Astrocyte of the hippocampus (primary cell): ENCODE results near the gene ASCC3.
A peak's percentile ranks its signal among the peaks of the same experiment; 100 is the strongest.
"Not testable (repeated sequence)": the region's sequence is repeated elsewhere in the genome, so short reads cannot be mapped to it uniquely, and the experiment has no call there.

Source experiments
- DNase-seq: peaks from one replicate; pipeline ENCODE4 v3.0.0; 2011; ENCODE audit warnings: low read depth, low spot score

ASCC3 gene

GRCh38 chr6:100889351-100889750 lies 8.2 kb upstream of the ASCC3 start:
- DNase-seq: no peak

GRCh38 chr6:100886076-100886475 lies 4.9 kb upstream of the ASCC3 start:
- peak; percentile 89 for DNase-seq

- no peak for DNase-seq
These were observed 2.2 kb upstream of the ASCC3 start for GRCh38 chr6:100883347-100883746.

GRCh38 chr6:100881707-100882040 lies 545 bp upstream of the ASCC3 start:
- DNase-seq: no peak

GRCh38 chr6:100880149-100880852 lies 828 bp downstream of the ASCC3 start:
- peak; percentile 34 for DNase-seq

- DNase-seq: no peak
These were observed 1.8 kb downstream of the ASCC3 start for GRCh38 chr6:100879317-100879716.

DNA sequence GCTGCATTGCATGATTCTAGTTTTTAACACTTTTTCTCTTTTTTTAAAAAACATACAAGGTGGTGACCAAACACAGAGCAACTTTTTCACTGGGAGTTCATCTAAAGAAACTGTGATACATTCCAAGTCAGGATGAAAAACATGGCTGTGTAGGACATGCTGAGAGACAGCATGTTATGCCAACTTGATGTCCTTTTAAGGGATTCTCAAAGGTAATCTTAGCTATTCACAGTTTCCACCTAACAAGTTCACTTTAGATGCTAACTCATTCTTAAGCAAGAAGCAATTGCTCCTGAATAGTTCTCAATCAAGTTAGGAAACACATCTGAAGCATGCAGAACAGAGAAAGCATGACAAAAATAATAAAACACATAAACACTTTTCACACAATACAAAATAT lies 3.3 kb downstream of the ASCC3 start:
- peak; percentile 13 for DNase-seq

- no peak for DNase-seq
These were observed 4.9 kb downstream of the ASCC3 start for GRCh38 chr6:100876251-100876650.

- DNase-seq: no peak
These were observed 15.6 kb downstream of the ASCC3 start for GRCh38 chr6:100865525-100865924.

- DNase-seq: no peak
These were observed 19.1 kb downstream of the ASCC3 start for GRCh38 chr6:100862063-100862462.

DNA sequence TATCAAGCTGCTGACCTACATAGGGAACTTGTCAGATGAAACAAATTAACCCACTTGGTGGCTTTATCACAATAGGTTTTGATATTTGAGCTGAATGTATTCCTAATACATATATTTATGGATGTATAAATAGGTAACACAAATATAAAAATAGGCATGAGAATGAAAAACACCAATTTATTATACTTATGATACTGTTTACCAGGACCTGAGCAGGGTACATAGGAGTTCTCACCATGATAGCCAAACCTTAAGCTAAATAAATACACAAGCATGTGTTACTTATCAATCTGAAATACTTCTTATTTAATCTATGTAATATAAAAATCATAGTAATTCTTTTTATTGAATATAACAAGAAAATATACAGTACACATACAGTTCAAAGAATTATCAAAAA lies 25.0 kb downstream of the ASCC3 start:
- DNase-seq: no peak

DNA sequence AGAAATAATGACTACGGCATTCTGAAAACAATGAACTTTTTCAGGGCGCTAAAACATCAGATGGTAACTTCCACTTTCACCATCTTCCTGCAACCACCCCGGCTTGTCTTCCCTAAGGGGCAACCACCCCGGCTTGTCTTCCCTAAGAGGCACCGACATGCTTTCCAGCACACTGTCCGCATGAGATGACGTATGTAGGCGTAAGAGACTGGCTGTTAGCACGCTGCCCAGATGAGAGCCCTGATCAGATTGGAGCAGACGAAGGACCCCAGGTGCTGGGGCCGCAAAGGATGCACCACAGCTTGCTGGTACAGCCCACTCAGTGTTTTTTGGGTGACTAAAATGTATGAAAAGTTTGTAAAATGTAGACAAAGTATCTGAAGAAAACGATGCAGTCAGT lies 29.3 kb downstream of the ASCC3 start:
- no peak for DNase-seq

DNA sequence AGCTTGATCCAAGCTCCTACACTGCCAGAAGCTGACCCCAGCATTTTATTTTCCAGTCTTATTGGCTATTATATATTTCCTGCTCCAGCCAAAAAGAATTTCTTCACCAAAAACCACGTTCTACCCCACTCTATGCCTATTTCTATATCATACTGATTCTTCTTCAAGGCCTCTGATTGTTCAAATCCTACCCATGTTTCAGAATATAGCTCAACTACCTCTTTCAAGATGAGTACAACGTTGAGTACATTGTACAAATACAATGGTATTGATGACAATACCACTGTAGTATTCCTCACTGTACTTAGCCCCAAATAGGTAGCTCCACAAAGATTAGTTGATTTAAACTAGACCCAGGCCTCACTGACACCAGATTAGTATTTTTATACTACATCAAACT lies 31.0 kb downstream of the ASCC3 start:
- no peak for DNase-seq

DNA sequence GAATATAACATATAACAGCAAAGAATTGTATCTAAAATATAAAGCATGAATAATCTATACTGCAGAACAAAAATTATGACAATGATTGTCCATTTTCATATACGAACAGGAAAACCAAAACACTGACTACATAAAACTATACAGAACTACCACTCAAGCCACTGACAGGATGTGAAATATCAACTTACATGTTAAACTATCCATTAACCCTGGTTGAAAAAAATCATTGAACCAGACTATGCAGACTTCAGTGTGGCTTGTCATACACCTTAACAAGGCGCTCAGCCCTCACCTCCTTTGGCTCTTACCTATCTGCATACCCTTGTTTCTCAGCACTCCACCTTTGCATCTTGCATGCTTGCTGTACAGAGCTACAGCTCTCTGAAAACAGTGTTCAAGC lies 34.9 kb downstream of the ASCC3 start:
- peak; percentile 0 for DNase-seq

DNA sequence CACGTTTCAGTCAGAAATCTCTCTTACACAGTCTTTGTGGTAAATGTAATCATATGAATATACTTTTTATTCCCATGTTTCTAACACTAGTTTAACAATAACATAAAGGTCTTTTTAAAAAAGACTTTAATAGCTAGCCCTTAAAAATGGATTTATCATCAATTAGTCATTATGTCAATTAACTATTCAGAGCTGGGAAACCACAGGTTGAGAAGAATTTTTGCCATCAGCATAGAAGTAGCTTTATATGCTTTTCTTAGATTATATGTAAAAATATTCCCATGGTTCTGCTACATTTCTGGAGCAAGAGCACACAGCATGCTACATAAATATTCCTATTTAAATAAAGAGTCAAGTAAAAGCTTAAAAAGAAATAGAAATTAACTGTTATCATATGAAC lies 35.5 kb downstream of the ASCC3 start:
- no peak for DNase-seq

DNA sequence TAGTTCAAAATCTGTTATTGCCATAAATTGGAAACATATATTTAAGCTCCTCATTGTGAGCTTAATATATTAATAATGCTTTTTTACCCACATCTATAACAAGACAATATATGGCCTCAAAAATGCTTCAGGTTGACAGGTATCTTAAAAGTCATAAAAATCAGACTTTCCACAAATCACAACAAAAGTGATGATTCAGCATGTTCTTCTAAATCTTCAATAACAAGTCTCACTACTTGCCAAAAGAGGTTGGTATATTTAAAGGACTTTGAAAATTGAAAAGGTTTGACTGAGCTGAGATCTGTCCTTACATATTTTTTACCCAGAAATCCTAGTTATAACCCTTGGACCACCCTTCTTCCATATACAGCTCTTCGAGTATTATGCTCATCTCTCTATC lies 41.7 kb downstream of the ASCC3 start:
- DNase-seq: no peak

DNA sequence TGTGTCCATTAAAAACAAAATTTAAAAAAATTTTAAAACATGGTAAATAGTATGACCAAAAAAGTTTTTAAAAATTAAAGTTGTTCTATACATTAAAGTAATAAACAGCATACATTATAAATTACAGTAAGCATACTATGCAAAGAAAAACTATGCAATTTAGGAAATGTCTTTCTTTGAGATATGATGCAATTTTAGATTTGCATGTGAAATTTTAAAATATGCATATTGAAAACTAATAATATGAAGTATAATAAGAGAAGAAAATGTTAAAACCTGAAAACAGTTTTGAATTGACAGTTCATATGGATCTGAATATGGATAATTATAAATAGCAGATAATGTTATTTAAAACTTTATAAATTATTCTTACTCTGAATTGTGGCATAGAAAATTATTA lies 43.1 kb downstream of the ASCC3 start:
- no peak for DNase-seq

GRCh38 chr6:100833972-100834574 lies 47.1 kb downstream of the ASCC3 start:
- DNase-seq: no peak

DNA sequence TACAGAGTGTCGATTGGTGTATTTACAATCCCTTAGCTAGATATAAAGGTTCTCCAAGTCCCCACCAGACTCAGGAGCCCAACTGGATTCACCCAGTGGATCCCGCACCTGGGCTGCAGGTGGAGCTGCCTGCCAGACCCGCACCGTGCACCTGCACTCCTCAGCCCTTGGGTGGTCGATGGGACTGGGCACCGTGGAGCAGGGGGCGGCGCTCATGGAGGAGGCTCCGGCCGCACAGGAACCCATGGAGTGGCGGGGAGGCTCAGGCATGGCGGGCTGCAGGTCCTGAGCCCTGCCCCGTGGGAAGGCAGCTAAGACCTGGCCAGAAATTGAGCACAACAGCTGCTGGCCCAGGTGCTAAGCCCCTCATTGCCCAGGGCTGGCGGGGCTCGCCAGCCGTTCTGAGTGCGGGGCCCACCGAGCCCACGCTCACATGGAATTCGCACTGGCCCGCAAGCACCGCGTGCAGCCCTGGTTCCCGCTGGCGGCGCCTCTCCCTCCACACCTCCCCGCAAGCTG lies 52.0 kb downstream of the ASCC3 start:
- not testable (repeated sequence) for DNase-seq

DNA sequence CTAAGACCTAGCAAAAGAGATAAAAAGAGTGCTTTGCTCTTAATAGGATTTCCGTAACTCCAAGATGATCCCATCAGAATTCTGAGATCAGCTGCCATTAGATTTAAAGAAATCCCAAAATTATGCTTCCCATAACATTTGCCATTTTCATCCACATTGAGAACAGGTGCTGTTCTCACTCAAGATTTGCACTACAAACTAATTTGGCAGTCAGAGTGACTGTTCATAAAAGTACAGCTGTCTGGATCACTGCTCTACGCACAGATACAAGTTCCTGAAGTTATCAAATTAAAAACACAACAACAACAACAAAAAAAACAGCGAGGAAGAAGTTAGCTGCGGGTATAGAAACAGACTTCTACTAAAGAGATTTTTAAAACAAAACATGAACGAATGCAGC lies 58.1 kb downstream of the ASCC3 start:
- no peak for DNase-seq

GRCh38 chr6:100818066-100818465 lies 63.1 kb downstream of the ASCC3 start:
- no peak for DNase-seq

DNA sequence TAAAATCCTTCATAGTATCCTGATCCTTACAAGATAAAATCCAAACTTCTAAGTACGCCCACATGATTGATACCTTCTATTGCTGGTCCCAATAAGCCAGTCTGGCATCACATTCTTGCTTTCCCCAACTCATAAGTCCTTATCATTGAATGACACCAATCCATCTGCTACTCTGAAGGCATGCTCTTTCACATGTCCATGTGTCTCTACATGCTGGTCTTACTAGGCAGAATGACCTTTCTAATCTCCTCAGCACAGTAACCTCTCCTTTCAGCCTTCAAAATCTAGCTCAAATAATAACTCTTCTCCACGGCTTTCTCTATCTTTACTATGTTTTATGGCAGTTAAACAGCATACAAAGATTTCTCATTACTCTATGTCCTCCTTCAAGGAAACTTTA lies 71.1 kb downstream of the ASCC3 start:
- DNase-seq: no peak

DNA sequence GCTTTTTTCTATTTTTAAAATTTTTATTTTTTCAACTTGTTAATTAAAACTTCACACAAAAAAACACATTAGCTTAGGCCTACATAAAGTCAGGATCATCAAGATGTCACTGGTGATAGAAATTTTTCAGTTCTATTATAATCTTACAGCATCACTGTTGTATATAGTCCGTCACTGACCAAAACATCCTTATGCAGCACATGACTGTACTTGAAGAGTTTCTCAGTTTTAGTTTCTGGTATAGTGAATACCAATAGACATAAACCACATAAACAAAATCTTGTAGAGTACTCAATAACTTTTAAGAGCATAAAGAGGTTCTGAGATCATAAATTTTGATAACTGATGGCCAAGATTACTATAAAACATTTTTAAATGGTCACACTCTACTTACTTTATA lies 71.8 kb downstream of the ASCC3 start:
- DNase-seq: no peak
